Activated naive CD4-positive, alpha-beta T cell treated with Interleukin-2 at 50 U/mL for 16 hours (primary cell): Measurements from ENCODE around the gene STX17.
"Not testable (repeated sequence)": the region's sequence is repeated elsewhere in the genome, so short reads cannot be mapped to it uniquely, and the experiment has no call there.

Experiments used
- DNase-seq: peaks from one replicate; pipeline ENCODE4 v3.0.0-alpha.2; 2020

STX17 gene

DNA sequence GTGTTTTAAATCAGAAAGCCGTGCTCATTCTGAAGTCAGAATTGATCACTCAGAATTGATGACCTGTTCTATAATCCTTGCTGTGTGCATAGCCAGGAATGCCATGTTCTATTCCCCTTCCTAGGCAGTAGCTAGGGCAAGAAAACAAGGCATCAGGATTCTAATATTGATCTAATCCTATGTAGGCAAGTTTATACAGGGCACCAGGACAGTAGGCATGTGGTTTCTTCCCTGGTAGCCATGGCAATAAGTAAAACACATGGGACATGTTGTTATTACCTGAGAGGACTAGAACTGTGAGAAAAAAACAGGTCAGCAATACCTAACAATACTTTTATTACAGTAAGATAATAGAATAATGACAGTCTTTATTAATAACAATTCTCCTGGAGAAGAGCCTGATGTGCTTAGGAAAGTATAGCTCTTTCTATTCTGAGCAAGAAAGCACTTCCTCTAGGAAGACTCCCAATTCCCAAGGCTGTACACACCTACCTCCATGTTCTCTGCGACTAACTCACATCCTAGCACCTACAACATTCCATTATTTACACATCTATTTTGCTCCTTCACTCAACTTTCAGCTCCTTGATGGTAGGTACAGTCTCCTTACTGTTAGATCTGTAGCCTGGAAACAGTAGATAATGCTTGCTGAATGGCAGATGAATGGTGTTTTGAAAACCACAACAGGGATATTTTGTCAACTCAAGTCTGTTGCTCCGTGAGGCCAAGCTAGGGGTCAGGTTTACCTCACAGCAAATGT is 70.8 kb downstream of the STX17 start:
- no peak for DNase-seq

- no peak for DNase-seq
These were observed 71.8 kb downstream of the STX17 start for GRCh38 chr9:99978221-99978620.

- no peak for DNase-seq
These were observed 74.1 kb downstream of the STX17 start for GRCh38 chr9:99980598-99980997.

DNA sequence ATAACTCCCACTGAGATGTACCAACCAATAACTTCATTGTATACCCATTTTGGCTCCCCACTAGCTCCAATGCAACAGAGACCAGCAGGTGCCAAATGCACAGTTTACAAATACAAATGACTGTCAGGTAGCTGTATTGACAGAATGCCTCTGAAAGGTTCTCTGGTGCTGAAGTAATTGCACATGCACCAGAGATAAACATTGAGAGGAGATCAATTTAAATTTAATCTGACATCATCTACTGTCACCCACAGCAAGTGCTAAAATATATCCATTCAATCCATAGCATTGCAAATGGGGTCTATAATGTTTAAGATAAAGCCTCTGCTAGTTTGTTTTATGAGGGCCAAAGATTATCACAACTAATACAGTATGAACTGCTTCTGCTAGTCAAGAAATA is 80.2 kb downstream of the STX17 start:
- no peak for DNase-seq

GRCh38 chr9:99990508-99990907 is 84.1 kb downstream of the STX17 start:
- not testable (repeated sequence) for DNase-seq

DNA sequence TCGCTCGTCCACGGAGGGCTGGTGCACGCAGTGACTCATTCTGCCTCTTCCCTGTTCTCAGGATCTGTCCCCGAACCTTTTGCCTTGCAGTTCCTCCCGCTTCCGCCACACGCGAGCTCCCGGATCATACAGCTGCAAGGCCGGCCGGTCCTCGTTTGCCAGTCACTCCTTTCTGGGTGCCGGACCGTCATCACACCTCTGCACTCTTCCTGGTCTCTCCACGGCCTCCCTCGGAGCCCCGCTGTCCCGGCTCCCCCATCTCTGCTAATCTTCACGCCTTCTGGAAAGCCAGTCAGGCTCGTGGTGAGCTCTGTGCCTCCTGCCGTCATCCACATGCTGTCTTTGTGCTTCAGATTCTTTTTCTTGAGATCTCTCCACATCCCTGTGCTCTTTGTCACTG is 91.8 kb downstream of the STX17 start:
- no peak for DNase-seq

DNA sequence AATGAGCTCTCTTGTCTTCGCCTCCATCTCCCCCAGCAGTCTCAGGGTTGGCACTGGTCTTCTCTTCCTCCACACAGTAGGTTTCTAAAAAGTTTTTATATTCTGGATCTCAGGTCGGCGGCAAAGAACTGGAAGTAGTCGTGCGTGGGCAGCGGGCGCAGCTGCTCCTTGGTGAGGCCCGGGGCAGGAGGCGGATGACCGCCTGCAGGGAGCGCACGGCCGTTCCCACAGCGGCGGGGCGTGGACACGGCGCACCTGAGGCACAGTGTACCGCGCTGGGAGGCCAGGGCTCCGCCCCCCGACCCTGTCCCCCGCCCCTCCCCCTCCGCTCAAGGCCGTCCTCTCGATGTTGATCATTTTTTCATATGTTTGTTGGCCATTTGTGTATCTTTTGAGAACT is 92.4 kb downstream of the STX17 start:
- no peak for DNase-seq

DNA sequence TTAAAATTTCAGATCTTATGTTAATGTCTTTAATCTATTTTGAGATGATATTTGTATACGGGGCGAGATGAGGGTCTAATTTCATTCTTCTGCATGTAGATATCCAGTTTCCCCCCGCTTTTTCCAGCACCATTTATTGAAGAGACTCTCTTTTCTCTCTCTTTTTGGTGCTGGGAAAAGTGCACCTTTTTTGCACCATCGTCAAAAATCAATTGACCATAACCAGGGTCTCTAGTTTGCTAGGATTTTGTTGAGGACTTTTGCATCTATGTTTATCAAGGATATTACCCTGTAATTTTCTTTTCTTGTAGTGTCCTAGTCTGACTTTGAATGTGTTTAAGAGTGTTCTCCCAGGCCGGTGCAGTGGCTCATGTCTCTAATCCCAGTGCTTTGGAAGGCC is 93.3 kb downstream of the STX17 start:
- no peak for DNase-seq

DNA sequence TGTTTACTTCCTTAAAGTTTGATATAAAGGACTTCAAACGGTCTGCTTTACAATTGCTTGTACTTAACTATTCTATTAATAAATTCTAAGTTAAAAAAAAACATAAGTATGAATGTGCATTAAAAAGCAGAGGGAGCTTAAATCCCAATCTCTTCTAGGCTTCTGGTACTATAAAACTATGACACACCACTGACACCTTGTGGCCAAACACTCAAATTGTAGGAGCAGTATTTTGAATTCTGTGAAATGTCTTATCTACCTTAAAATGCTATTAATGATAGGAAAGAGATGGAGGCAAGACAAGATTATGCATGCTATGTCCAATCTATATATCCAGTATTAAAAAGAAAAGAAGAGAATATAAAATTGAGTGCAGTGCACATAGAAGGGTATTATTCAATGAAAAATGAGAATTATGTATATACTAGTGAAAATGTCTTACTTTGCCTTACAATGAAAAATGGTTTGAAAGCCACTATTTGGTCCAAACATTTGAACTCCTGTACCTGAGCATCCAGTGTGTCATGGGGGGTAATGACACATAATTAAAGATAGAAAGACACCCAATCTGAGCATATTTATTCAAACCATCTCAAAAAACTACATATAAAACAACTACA is 104.7 kb downstream of the STX17 start:
- DNase-seq, result no peak

DNA sequence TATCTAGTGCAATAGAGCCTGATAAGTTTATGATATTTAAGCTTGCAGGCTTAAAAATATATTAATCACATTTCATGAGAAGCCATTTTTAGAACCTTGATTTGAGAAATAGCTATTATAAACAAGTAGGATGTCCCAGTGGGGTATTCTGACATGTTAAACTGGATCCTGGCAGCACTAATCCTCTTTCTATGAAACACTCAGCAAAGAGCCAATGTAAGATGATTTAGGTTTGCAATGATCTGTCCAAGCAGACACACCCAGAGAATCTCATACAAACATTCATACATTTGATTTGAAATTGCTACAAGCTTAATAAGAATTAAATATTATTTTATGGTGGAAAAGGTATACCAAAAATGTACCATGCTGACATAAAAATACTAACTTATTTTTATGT is 105.8 kb downstream of the STX17 start:
- DNase-seq, result no peak

- no peak for DNase-seq
These were observed 107.1 kb downstream of the STX17 start for GRCh38 chr9:100013573-100013972.

DNA sequence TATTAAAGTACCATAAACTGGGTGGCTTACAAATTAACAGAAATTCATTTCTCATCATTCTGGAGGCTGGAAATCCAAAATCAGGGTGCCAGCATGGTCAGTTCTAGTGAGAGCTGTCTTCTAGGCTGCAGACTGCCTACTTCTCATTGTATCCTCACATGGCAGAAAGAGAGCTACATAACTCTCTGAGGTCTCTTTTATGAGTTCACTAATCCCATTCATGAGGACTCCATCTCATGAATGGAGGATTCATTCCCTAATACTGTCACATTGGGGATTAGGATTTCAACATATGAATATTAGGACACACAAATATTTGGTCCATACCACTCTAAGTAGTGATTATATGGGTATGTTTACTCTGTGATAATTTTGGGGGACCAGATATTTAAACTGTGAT is 108.4 kb downstream of the STX17 start:
- no peak for DNase-seq

DNA sequence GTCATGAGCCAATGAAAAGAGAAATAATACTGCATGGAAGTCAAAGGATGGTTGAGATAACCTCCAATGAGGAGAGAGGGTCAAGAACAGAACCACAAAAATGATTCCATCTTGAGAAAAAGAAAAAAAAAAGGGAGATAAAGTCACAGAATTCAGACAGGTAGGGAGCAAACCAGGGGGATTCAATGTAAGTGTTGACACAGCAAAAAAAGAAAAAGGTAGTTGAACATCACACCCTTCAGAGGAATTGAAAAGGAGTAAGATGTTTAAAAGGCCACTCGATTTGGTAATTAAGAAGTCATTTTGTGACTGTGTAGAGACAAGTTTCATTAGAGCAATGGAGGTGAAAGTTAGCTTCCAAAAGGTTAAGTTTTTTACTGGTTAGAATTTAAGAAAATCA is 113.1 kb downstream of the STX17 start:
- DNase-seq, result no peak
